Endothelial cell of umbilical vein (primary cell): ENCODE results near the gene SLC7A8.

Experiments used
- EZH2 ChIP-seq: IDR thresholded peaks from 2 replicates; pipeline ENCODE4 v1.6.1; 2012; ENCODE audit warnings: borderline replicate concordance, low read depth, mild to moderate bottlenecking, moderate library complexity, low read length, inconsistent platforms; ENCODE audit not compliant: severe bottlenecking
- JUN ChIP-seq: IDR thresholded peaks from 2 replicates; pipeline ENCODE4 v1.6.1; 2011; ENCODE audit warnings: borderline replicate concordance, low read depth; ENCODE audit not compliant: insufficient read length, insufficient read depth
- MYC ChIP-seq: IDR thresholded peaks from one replicate; pipeline ENCODE4 v1.6.1; 2011; ENCODE audit warnings: mild to moderate bottlenecking, low read depth, low read length
- POLR2A ChIP-seq: IDR thresholded peaks from 2 replicates; pipeline ENCODE4 v1.6.1; 2012; ENCODE audit warnings: low read depth, mild to moderate bottlenecking, control low read depth, low read length
- POLR2AphosphoS5 ChIP-seq: IDR thresholded peaks from 2 replicates; pipeline ENCODE4 v1.6.1; 2012; ENCODE audit warnings: low read depth, mild to moderate bottlenecking, control low read depth, low read length, moderate library complexity; ENCODE audit not compliant: insufficient read depth
- TF ChIP-seq, protein P1 (sequence below): IDR thresholded peaks from 2 replicates; pipeline ENCODE4 v1.6.1; 2011; ENCODE audit not compliant: insufficient read depth, insufficient read length
- TF ChIP-seq, protein P2 (sequence below), 2 donors: IDR thresholded peaks; 1 replicate in 1 of 2; 2 replicates in 1 of 2; pipeline ENCODE4 v1.5.1; 2011; ENCODE audit warnings: low read length in 2 of 2, mild to moderate bottlenecking in 2 of 2, moderate library complexity in 2 of 2, control low read depth in 1 of 2, inconsistent platforms in 1 of 2, low read depth in 1 of 2; ENCODE audit not compliant: insufficient read depth in 1 of 2; ENCODE audit errors: extremely low read depth in 1 of 2

DNA sequence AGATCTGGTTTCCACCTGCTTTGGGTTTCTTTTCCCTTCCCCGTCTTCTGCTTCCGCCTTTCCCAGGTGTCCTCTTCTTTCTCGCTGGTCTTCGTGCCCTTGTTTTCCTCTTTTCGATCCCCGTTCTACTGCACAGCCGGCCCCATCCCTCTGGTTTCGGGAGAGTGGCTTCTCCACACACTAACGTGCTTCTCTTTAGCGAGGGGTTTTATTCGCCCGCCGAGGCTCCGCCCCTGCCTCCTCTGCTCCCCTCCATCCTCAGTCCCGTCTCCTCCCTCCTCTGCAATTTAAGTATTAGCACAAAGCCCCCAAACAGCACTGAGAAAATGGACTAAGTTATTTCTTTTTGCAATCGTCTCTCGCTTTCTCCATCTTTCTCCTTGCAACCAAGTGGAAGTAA is at the start of gene SLC7A8:
- TF ChIP-seq EZH2: no peak
- TF ChIP-seq, protein P1, sequence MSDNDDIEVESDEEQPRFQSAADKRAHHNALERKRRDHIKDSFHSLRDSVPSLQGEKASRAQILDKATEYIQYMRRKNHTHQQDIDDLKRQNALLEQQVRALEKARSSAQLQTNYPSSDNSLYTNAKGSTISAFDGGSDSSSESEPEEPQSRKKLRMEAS: no peak
- TF ChIP-seq POLR2A: no peak
- TF ChIP-seq, protein P2, sequence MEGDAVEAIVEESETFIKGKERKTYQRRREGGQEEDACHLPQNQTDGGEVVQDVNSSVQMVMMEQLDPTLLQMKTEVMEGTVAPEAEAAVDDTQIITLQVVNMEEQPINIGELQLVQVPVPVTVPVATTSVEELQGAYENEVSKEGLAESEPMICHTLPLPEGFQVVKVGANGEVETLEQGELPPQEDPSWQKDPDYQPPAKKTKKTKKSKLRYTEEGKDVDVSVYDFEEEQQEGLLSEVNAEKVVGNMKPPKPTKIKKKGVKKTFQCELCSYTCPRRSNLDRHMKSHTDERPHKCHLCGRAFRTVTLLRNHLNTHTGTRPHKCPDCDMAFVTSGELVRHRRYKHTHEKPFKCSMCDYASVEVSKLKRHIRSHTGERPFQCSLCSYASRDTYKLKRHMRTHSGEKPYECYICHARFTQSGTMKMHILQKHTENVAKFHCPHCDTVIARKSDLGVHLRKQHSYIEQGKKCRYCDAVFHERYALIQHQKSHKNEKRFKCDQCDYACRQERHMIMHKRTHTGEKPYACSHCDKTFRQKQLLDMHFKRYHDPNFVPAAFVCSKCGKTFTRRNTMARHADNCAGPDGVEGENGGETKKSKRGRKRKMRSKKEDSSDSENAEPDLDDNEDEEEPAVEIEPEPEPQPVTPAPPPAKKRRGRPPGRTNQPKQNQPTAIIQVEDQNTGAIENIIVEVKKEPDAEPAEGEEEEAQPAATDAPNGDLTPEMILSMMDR (IDR thresholded peaks at IDR 0.05; ENCODE audit: extremely low read depth in 1 of 2, insufficient read depth in 1 of 2, low read depth in 1 of 2, low read length in 2 of 2): no peak
- no peak for TF ChIP-seq POLR2AphosphoS5
- TF ChIP-seq JUN: no peak
- no peak for TF ChIP-seq MYC
